SW480 (cell line): ENCODE data around the gene RASL11A.
"Not testable (repeated sequence)": the region's sequence is repeated elsewhere in the genome, so short reads cannot be mapped to it uniquely, and the experiment has no call there.

Experiments
- DNase-seq: peaks from one replicate; pipeline ENCODE4 v3.0.0-alpha.2; 2016; ENCODE audit warnings: low spot score

Gene RASL11A

GRCh38 chr13:27269114-27269665, 1.4 kb upstream of the RASL11A start:
- no peak for DNase-seq

GRCh38 chr13:27271570-27272096, 1.0 kb downstream of the RASL11A start:
- DNase-seq: no peak

GRCh38 chr13:27273658-27274425, 3.2 kb downstream of the RASL11A start:
- DNase-seq: no peak

DNA sequence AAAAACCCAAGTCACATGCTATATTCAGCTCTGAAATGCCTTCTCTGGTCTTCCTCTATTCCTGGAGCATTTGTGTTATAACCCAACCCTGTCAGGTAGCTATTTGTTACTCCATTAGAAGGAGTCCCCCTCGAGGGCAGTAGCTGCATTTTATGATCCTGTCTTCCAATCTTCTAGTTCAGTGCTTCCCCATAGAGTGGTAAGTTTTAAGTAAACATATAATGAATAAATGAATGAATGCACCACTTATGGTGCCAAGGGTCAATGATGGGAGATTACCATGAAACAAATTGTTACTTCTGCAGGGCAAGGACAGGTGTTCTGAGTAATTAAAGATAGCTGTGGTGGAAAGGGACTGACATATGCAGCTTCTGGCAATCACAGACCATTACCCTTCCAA, 4.0 kb downstream of the RASL11A start:
- DNase-seq: no peak

DNA sequence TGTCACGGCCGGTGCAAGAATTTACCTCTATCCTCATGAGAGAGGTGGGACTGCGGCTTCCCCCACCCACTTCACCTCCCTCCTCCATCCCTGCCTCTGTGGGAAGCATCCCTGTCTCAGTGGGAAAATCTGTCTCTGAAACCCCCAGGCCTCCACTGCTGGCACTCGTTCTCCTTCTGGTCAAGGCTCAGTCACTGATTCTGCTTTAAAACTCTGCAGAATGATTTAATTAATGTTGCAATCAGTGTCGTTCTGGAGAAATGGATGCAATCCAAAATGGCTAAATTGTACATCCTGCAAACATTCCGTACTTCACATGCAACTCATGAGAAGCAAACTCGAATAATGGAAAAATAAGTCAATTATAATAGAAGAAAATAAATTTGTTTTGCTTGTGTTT, 5.6 kb downstream of the RASL11A start:
- no peak for DNase-seq

DNA sequence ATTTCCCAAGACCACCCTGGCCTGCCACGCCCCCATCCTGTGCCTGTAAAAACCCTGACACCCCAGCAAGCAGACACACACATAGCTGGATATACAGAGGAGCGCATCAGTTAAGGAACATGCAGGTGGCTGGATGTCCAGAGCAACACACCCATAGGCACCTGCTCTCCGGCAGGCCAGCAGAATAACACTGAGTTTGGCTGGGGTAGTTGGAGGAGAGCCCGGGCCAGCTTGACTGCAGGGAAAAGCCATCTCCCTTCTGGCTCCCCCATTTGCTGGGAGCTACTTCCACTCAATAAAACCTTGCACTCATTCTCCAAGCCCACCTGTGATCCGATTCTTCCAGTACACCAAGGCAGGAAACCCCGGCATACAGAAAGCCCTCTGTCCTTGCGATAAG, 8.9 kb downstream of the RASL11A start:
- DNase-seq: no peak

GRCh38 chr13:27280009-27280656, 9.5 kb downstream of the RASL11A start:
- no peak for DNase-seq

DNA sequence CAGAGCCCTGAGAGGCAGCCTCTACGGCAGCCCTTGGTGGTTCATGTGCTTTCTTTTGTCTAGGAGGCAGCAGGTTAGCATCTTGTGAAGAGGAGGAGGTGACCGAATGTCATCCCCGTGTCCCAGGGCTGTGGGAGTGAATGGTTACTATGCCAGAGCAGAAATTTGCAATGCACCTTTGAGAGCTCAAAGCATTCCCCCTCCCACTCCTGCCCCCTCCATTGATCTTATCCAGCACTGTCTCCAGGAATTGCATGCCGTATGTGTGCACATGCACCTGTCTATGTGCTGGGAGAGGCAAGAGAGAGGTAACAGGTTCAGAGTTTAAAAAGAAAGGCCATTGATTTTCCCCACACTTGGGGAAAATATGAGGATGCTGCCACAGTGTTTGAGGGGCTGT, 10.2 kb downstream of the RASL11A start:
- DNase-seq: no peak

- no peak for DNase-seq
Measured at GRCh38 chr13:27281420-27281819, 10.8 kb downstream of the RASL11A start.

GRCh38 chr13:27283906-27284493, 13.4 kb downstream of the RASL11A start:
- peak; percentile 55 for DNase-seq

DNA sequence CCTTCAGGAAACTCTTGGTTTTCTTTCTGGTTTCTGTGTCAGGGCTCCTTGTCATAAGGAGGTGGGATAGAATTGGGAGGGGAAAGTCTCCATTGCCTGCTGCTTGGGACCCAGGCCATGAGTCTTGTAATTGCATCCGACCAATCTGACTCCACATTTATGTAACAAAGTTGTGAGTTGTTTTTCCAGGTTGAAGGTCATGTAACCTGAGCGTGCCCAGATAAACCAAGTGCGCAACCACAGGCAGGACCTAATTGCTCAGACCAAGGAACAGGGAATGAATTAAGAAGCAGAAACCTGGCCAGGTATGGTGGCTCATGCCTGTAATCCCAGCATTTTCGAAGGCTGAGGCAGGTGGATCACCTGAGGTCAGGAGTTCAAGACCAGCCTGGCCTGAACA, 17.8 kb downstream of the RASL11A start:
- no peak for DNase-seq

GRCh38 chr13:27289011-27289665, 18.5 kb downstream of the RASL11A start:
- DNase-seq: no peak

- DNase-seq: no peak
Measured at GRCh38 chr13:27290715-27291114, 20.1 kb downstream of the RASL11A start.

DNA sequence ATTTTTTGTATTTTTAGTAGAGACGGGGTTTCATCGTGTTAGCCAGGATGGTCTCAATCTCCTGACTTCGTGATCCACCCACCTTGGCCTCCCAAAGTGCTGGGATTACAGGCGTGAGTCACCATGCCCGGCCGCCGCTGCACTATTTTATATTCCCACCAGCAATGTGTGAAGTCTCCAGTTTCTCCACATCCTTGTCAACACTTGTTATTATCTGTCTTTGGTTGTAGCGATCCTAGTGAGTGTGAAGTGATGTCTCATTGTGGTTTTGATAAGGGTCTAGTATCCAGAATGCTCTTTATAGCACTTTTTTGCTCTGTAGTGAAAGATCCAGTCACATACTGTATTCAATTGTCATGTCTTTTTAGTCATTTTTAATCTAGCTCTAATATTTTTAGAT, 21.3 kb downstream of the RASL11A start:
- DNase-seq: not testable (repeated sequence)

- no peak for DNase-seq
Measured at GRCh38 chr13:27293076-27293691, 22.6 kb downstream of the RASL11A start.

DNA sequence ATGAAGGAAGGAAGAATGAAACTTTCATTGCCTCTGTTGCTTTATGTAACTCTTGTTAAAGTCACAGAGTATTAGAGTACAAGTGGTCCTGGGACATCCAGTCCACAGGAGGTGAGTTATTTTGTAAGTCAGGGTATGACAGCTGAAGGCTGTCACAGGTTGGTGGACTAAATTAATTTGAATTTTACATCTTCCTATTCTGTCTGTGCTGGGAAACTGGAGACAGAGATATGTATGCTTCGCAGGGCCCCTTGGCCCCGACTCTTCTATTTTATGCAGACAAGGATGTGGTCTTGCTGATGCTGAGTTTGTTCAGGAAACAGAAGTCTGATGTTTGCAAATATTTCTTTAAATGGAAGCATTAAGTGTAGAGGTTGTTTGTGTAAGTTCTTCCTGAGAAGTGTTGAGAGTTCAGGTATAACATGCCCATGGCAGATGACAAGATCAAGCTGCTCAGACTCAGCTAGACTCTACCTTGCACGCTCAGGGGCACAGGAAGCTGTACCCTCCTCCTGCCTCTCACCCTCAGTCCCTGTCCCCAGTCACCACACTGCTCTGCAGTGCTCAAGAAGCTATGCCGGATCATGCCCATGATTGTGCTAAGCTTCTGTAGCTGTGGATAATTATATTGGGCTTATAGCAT, 23.4 kb downstream of the RASL11A start:
- no peak for DNase-seq

- no peak for DNase-seq
Measured at GRCh38 chr13:27295096-27295495, 24.5 kb downstream of the RASL11A start.

GRCh38 chr13:27295660-27296059, 25.0 kb downstream of the RASL11A start:
- no peak for DNase-seq

DNA sequence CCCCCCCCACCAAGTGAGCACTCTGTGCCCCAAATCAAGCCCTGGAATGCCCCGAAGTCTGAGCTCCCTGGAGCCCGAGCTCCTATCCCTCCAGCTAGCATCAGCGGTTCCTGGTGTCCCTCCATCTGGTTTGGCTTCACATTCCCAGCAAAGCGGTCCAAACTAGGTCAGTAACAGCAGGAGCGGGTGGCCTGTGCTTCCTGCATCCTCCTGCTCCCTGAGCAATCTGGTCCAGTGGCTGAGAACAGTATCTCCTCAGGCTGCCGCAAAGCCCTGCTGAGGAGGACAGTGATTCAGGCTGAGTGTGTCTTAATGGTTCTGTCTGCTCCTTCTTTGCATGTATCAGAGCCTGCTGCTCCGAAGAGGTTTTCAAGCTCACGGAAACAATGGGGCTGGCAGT, 25.9 kb downstream of the RASL11A start:
- DNase-seq: no peak

DNA sequence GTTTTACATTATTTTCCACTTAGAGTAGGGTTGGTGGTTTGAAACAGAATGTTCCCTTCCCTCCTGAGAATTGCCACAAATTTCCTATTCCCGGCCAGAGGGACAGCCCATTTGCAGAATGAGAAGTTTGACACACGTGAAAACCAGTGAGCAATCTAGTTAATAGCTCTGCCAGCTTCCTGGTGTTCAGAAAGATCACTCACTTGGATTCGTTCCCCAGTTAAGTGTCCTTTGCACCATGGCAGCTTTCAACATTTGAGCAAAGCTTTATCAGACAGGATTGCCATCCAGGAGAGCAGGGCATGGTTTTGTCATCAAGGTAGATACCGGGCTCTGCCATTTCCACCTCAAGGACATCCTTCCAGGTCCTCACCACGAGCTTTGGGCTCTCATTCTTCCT, 28.2 kb downstream of the RASL11A start:
- no peak for DNase-seq

GRCh38 chr13:27300406-27300805, 29.8 kb downstream of the RASL11A start:
- DNase-seq: not testable (repeated sequence)
